ENCODE data around the gene SLC19A2.

The SLC19A2 gene

GRCh38 chr1:169478094-169478672, 7.6 kb downstream of the SLC19A2 start:
- no peak for DNase-seq (ENCODE audit: low spot score)
- in situ Hi-C loops (cut with MboI; ENCODE audit: low pct_unique_long_range_greater_than_20kb, low sequenced_read_pairs, unreplicated experiment): no loop called here
- no peak for TF ChIP-seq CTCF (IDR thresholded peaks at IDR 0.05; ENCODE audit: extremely low read depth, insufficient read depth, missing control alignments)

GRCh38 chr1:169475806-169476387, 9.8 kb downstream of the SLC19A2 start:
- in situ Hi-C loops (cut with MboI; ENCODE audit: low pct_unique_long_range_greater_than_20kb, low sequenced_read_pairs, unreplicated experiment): no loop called here
- no peak for DNase-seq (ENCODE audit: low spot score)

DNA sequence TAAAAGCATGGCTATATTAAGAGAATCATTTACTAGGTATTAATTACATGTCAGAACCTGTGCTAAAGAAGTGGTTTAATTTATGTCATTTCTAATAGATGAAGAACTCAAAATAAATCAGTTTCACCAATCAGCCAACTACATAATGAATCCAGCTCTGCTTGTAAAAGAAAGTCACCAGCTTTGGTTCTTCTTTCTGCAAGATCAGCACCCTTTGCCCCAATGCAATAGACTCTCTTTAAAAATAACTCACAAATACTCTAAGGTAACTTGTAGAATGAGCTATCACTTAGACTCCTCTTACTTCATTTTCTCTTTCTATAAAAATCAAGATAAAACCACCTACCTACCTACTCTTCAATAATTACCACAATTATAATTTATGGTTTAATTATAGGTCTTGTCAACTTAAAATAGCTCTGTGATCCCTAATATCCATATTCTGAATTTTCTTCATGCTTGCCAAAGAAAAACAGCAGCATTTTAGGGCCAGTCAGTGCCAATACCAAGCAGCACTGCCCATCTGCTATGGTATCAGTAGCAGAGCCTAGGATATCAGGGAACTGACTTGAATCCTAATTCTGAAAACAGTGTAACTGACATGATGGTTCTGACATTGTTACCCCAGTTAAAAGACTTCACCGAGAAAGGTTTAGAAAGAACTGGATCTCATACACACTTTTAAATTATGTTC, 11.3 kb downstream of the SLC19A2 start:
- no peak for DNase-seq (ENCODE audit: low spot score)
- no peak for TF ChIP-seq CTCF (IDR thresholded peaks at IDR 0.05; ENCODE audit: extremely low read depth, insufficient read depth, missing control alignments)
- in situ Hi-C loops (cut with MboI; ENCODE audit: low pct_unique_long_range_greater_than_20kb, low sequenced_read_pairs, unreplicated experiment): no loop called here

More at GRCh38 chr1:169475806-169476387, 9.8 kb downstream of the SLC19A2 start:
- TF ChIP-seq CTCF (IDR thresholded peaks at IDR 0.05; ENCODE audit: extremely low read depth, insufficient read depth, missing control alignments): no peak

- no peak for TF ChIP-seq CTCF (IDR thresholded peaks at IDR 0.05; ENCODE audit: extremely low read depth, insufficient read depth, missing control alignments)
- in situ Hi-C loops (cut with MboI; ENCODE audit: low pct_unique_long_range_greater_than_20kb, low sequenced_read_pairs, unreplicated experiment): no loop called here
- DNase-seq (ENCODE audit: low spot score): no peak
These were observed 12.4 kb downstream of the SLC19A2 start for GRCh38 chr1:169473347-169473746.

GRCh38 chr1:169472738-169473137, 13.0 kb downstream of the SLC19A2 start:
- in situ Hi-C loops (cut with MboI; ENCODE audit: low pct_unique_long_range_greater_than_20kb, low sequenced_read_pairs, unreplicated experiment): no loop called here
- no peak for TF ChIP-seq CTCF (IDR thresholded peaks at IDR 0.05; ENCODE audit: extremely low read depth, insufficient read depth, missing control alignments)
- DNase-seq (ENCODE audit: low spot score): no peak

GRCh38 chr1:169468982-169469381, 16.8 kb downstream of the SLC19A2 start:
- DNase-seq (ENCODE audit: low spot score): no peak
- in situ Hi-C loops (cut with MboI; ENCODE audit: low pct_unique_long_range_greater_than_20kb, low sequenced_read_pairs, unreplicated experiment): loop anchor here (10.0 kb wide), 1 partner anchor 76 kb away; no protein-coding TSS in a partner anchor
- TF ChIP-seq CTCF (IDR thresholded peaks at IDR 0.05; ENCODE audit: extremely low read depth, insufficient read depth, missing control alignments): no peak

Measured in GM13977 (cell line).